H9 (cell line): ENCODE measurements around the gene LRP1B. TPM values are rescaled to one million over a fixed set of nuclear protein-coding genes. Genes with fewer than 3 reads are reported as not detected.

Experiments used
- DNase-seq: peaks from one replicate; pipeline ENCODE4 v3.0.0-alpha.2; 2017
- H2AFZ ChIP-seq: one replicate; pipeline ENCODE4 v1.6.1; 2013; ENCODE audit warnings: mild to moderate bottlenecking, low read length, control low read depth, moderate library complexity
- H2AK5ac ChIP-seq: 2 replicates; pipeline ENCODE4 v1.6.1; 2013; ENCODE audit warnings: low read length, control low read depth, mixed read lengths; ENCODE audit not compliant: insufficient read length
- H2BK120ac ChIP-seq: one replicate; pipeline ENCODE4 v1.6.1; 2013; ENCODE audit warnings: low read depth, mild to moderate bottlenecking, low read length, control low read depth, inconsistent platforms; ENCODE audit not compliant: poor library complexity, severe bottlenecking
- H2BK12ac ChIP-seq: 2 replicates; pipeline ENCODE4 v1.6.1; 2013; ENCODE audit warnings: low read length, control low read depth, mixed read lengths, low read depth; ENCODE audit not compliant: insufficient read length
- H2BK15ac ChIP-seq: 2 replicates; pipeline ENCODE4 v1.6.1; 2013; ENCODE audit warnings: low read depth, low read length, control low read depth
- H2BK20ac ChIP-seq: one replicate; pipeline ENCODE4 v1.6.1; 2013; ENCODE audit warnings: low read depth, mild to moderate bottlenecking, low read length, control low read depth, inconsistent platforms; ENCODE audit not compliant: poor library complexity, severe bottlenecking
- H2BK5ac ChIP-seq: 2 replicates; pipeline ENCODE4 v1.6.1; 2013; ENCODE audit warnings: low read length, control low read depth, mixed read lengths; ENCODE audit not compliant: insufficient read length
- H3K14ac ChIP-seq: 2 replicates; pipeline ENCODE4 v1.6.1; 2013; ENCODE audit warnings: low read length, control low read depth; ENCODE audit not compliant: insufficient read depth
- H3K18ac ChIP-seq: 2 replicates; pipeline ENCODE4 v1.6.1; 2013; ENCODE audit warnings: low read depth, mild to moderate bottlenecking, mixed read lengths, low read length, control low read depth; ENCODE audit not compliant: insufficient read length
- H3K23ac ChIP-seq: 2 replicates; pipeline ENCODE4 v1.6.1; 2013; ENCODE audit warnings: low read length, control low read depth, mixed read lengths, low read depth; ENCODE audit not compliant: insufficient read length
- H3K23me2 ChIP-seq: 2 replicates; pipeline ENCODE4 v1.6.1; 2013; ENCODE audit warnings: low read depth, mild to moderate bottlenecking, mixed read lengths, low read length, control low read depth; ENCODE audit not compliant: insufficient read length, poor library complexity, severe bottlenecking
- H3K27ac ChIP-seq: 2 replicates; pipeline ENCODE4 v1.5.1; 2013; ENCODE audit warnings: low read length, control low read depth, mixed read lengths, low read depth; ENCODE audit not compliant: insufficient read length
- H3K27me3 ChIP-seq: 2 replicates; pipeline ENCODE4 v1.6.1; 2013; ENCODE audit warnings: low read length, control low read depth, inconsistent platforms; ENCODE audit not compliant: insufficient read depth
- H3K4ac ChIP-seq: 2 replicates; pipeline ENCODE4 v1.6.1; 2013; ENCODE audit warnings: low read depth, mild to moderate bottlenecking, control low read depth, inconsistent platforms, low read length, moderate library complexity
- H3K4me1 ChIP-seq: 2 replicates; pipeline ENCODE4 v1.6.1; 2013; ENCODE audit warnings: low read length, control low read depth, inconsistent platforms; ENCODE audit not compliant: insufficient read depth
- H3K4me2 ChIP-seq: 2 replicates; pipeline ENCODE4 v1.6.1; 2013; ENCODE audit warnings: low read length, control low read depth, mixed read lengths; ENCODE audit not compliant: insufficient read length, insufficient read depth
- H3K56ac ChIP-seq: 2 replicates; pipeline ENCODE4 v1.6.1; 2013; ENCODE audit warnings: low read depth, mild to moderate bottlenecking, mixed read lengths, low read length, control low read depth; ENCODE audit not compliant: insufficient read length
- H3K79me1 ChIP-seq: 2 replicates; pipeline ENCODE4 v1.6.1; 2013; ENCODE audit warnings: low read depth, mild to moderate bottlenecking, moderate library complexity, low read length, control low read depth, inconsistent platforms; ENCODE audit not compliant: insufficient read depth, poor library complexity, severe bottlenecking
- H3K79me2 ChIP-seq: 2 replicates; pipeline ENCODE4 v1.6.1; 2013; ENCODE audit warnings: low read length, control low read depth, inconsistent platforms; ENCODE audit not compliant: insufficient read depth
- H3K9ac ChIP-seq: 2 replicates; pipeline ENCODE4 v1.6.1; 2013; ENCODE audit warnings: low read length, control low read depth, mixed read lengths; ENCODE audit not compliant: insufficient read length; ENCODE audit errors: extremely low read depth
- H3K9me3 ChIP-seq: one replicate; pipeline ENCODE4 v1.6.1; 2013; ENCODE audit warnings: low read depth, low read length, inconsistent platforms; ENCODE audit not compliant: control insufficient read depth
- H3T11ph ChIP-seq: one replicate; pipeline ENCODE4 v1.6.1; 2013; ENCODE audit warnings: mild to moderate bottlenecking, low read length, control low read depth, inconsistent platforms
- H4K20me1 ChIP-seq: one replicate; pipeline ENCODE4 v1.6.1; 2013; ENCODE audit not compliant: control insufficient read depth, insufficient read length, insufficient read depth
- H4K5ac ChIP-seq: 2 replicates; pipeline ENCODE4 v1.6.1; 2013; ENCODE audit warnings: low read depth, mild to moderate bottlenecking, mixed read lengths, low read length, control low read depth; ENCODE audit not compliant: insufficient read length
- H4K8ac ChIP-seq: replicated peaks from 2 replicates; pipeline ENCODE4 v1.6.1; 2013; ENCODE audit warnings: low read length, control low read depth, mixed read lengths, low read depth; ENCODE audit not compliant: insufficient read length
- H4K91ac ChIP-seq: 2 replicates; pipeline ENCODE4 v1.6.1; 2013; ENCODE audit warnings: low read depth, mild to moderate bottlenecking, moderate library complexity, mixed read lengths, low read length, control low read depth; ENCODE audit not compliant: insufficient read length
- H3K27ac Mint-ChIP-seq, 3 experiments: 2 replicates in 2 of 3; 3 replicates in 1 of 3; pipeline ENCODE4 v1.8.0; 2020 to 2021; ENCODE audit warnings: mixed read lengths in 3 of 3, mild to moderate bottlenecking in 1 of 3, moderate library complexity in 1 of 3
- H3K27me3 Mint-ChIP-seq: 2 replicates; pipeline ENCODE4 v1.8.0; 2021; ENCODE audit warnings: low read depth, mild to moderate bottlenecking, moderate library complexity, mixed read lengths
- H3K36me3 Mint-ChIP-seq, 3 experiments: 2 replicates in 2 of 3; 3 replicates in 1 of 3; pipeline ENCODE4 v1.8.0; 2020 to 2021; ENCODE audit warnings: low read depth in 3 of 3, mixed read lengths in 3 of 3; ENCODE audit not compliant: insufficient read depth in 1 of 3
- H3K4me1 Mint-ChIP-seq, 2 experiments: 2 replicates each; pipeline ENCODE4 v1.8.0; 2020; ENCODE audit warnings: mixed read lengths in 2 of 2
- H3K4me3 Mint-ChIP-seq, 2 experiments: 2 replicates in 1 of 2; 3 replicates in 1 of 2; pipeline ENCODE4 v1.8.0; 2020 to 2021; ENCODE audit warnings: mild to moderate bottlenecking in 2 of 2, mixed read lengths in 2 of 2, moderate library complexity in 1 of 2
- H3K9me3 Mint-ChIP-seq, 2 experiments: 2 replicates in 1 of 2; 3 replicates in 1 of 2; pipeline ENCODE4 v1.8.0; 2020; ENCODE audit warnings: mild to moderate bottlenecking in 2 of 2, mixed read lengths in 2 of 2, moderate library complexity in 1 of 2
- WGBS: extraction: QIAGEN DNeasy Blood & Tissue Kit; methylation state at CpG from one replicate; pipeline ENCODE4 v1.1.7; 2013; ENCODE audit warnings: missing lambda C conversion rate, low lambda C conversion rate, mixed read lengths; ENCODE audit not compliant: insufficient read length; ENCODE audit errors: extremely low coverage; 5-methylcytosine and 5-hydroxymethylcytosine counted together
- total RNA-seq: library from RNA; stranded (reverse); gene quantifications from 2 replicates; pipeline ENCODE4 v1.2.1, GENCODE V29; 2021
- TF ChIP-seq, protein P1 (sequence below): fragments of 200-600 bp; sonication (generic); conservative IDR thresholded peaks from 3 replicates; pipeline ENCODE4 v1.8.0; 2021; ENCODE audit warnings: antibody characterized with exemption, mild to moderate bottlenecking

LRP1B gene
- total RNA-seq, 1 experiment from 2014 or later, result not detected

DNA sequence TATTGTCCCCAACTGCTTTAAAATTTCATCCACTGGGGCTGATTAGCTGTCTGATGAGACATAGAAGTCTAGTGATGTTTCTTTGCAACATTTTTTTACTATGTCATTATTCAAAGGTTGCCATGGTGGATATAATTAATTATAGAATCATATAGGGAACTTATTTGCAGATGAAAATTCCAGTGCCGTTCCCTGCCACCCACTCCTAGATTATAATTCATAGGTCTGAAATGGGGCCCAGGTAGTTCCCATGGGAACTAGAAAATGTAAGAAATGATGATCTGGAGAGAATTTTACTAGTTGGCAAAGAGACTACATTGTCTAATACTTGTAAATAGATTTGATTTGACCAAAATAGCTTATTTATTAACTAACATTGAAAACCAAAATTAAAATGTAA, 1854.2 kb downstream of the LRP1B start:
- Histone ChIP-seq H3K23me2 (no peaks in the 10 kb centered on the region), H4K5ac (no peak overlapping the region), H4K91ac (no peak overlapping the region), H3K4me1 (peaks cover 2% of the 10 kb centered on the region; the same call in 1 of the 2 replicates), H3K79me1 (no peaks in the 10 kb centered on the region), H3K4ac (no peak overlapping the region), H3K14ac (no peak overlapping the region), H3K9ac (no peak overlapping the region), H2AK5ac (no peak overlapping the region), H3K23ac (no peak overlapping the region), H3T11ph (no peak overlapping the region), H3K79me2 (no peaks in the 10 kb centered on the region), H2BK12ac (no peak overlapping the region), H3K4me2 (no peak overlapping the region), H2BK120ac (no peak overlapping the region), H2AFZ (no peak overlapping the region), H2BK20ac (no peak overlapping the region), H3K27ac (no peak overlapping the region), H4K8ac (no peak overlapping the region), H2BK15ac (no peak overlapping the region), H3K27me3 (no peaks in the 10 kb centered on the region), H4K20me1 (no peaks in the 10 kb centered on the region), H3K18ac (no peak overlapping the region), H3K9me3 (no peaks in the 10 kb centered on the region), H3K56ac (no peak overlapping the region), H2BK5ac (no peak overlapping the region)
- no peaks in the 10 kb centered on the region for H3K27me3 Mint-ChIP-seq
- no peak for DNase-seq
- WGBS, result no CpG with 5 or more reads among the region's 1 CpG
- TF ChIP-seq, protein P1, sequence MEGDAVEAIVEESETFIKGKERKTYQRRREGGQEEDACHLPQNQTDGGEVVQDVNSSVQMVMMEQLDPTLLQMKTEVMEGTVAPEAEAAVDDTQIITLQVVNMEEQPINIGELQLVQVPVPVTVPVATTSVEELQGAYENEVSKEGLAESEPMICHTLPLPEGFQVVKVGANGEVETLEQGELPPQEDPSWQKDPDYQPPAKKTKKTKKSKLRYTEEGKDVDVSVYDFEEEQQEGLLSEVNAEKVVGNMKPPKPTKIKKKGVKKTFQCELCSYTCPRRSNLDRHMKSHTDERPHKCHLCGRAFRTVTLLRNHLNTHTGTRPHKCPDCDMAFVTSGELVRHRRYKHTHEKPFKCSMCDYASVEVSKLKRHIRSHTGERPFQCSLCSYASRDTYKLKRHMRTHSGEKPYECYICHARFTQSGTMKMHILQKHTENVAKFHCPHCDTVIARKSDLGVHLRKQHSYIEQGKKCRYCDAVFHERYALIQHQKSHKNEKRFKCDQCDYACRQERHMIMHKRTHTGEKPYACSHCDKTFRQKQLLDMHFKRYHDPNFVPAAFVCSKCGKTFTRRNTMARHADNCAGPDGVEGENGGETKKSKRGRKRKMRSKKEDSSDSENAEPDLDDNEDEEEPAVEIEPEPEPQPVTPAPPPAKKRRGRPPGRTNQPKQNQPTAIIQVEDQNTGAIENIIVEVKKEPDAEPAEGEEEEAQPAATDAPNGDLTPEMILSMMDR, result no peak
- no peaks in the 10 kb centered on the region; a peak in 1 of 7 replicates for H3K36me3 Mint-ChIP-seq
- H3K27ac Mint-ChIP-seq, result no peak overlapping the region
- no peaks in the 10 kb centered on the region; a peak in 1 of 5 replicates for H3K9me3 Mint-ChIP-seq
- H3K4me3 Mint-ChIP-seq, result no peak overlapping the region
- H3K4me1 Mint-ChIP-seq, result peaks cover 3 to 9% of the 10 kb centered on the region in 2 experiments; a peak in 3 of 4 replicates
